HCT116 (cell line): ENCODE data around the gene ZNF227. TPM values are rescaled to one million over a fixed set of nuclear protein-coding genes. Genes with fewer than 3 reads are reported as not detected.

Experiments
- ATAC-seq: fragments of 200-7000 bp; cut with Tn5 transposase; 2 replicates; pipeline ENCODE4 v1.9.1; 2020; ENCODE audit warnings: mild to moderate bottlenecking, moderate library complexity
- Bru-seq: library from RNA; stranded (reverse); fragments of 400-500 nt; gene quantifications from one replicate; lab custom pipeline; 2021; lab: Mats Ljungman, UMichigan
- BruChase-seq, 2 experiments: library from RNA; stranded (reverse); fragments of 400-500 nt; gene quantifications; one replicate each; lab custom pipeline; 2021; lab: Mats Ljungman, UMichigan
- BruUV-seq: library from RNA; stranded (reverse); fragments of 400-500 nt; replicated peaks from 2 replicates; lab custom pipeline; 2021; lab: Mats Ljungman, UMichigan
- CTCF ChIA-PET: fragments of 300-600 bp; sonication (Branson Sonifier 250); formaldehyde crosslinking; loops from one replicate; lab custom pipeline; 2021; ENCODE audit warnings: antibody characterized with exemption; lab: Charles Lee
- POLR2A ChIA-PET: fragments of 300-600, 350-600 bp; sonication (Branson Sonifier 250); formaldehyde crosslinking; loops from one replicate; lab custom pipeline; 2021; ENCODE audit warnings: antibody characterized with exemption; lab: Charles Lee
- RAD21 ChIA-PET, 2 experiments: fragments of 300-600 bp; sonication (Branson Sonifier 250); formaldehyde crosslinking; loops; one replicate each; lab custom pipeline; 2023; ENCODE audit warnings: low total read pairs in 2 of 2; ENCODE audit not compliant: uncharacterized antibody in 2 of 2, unreplicated experiment in 2 of 2, low non-redundant PET in 1 of 2; lab: Charles Lee
- DNase-seq: peaks from one replicate; pipeline ENCODE4 v3.0.0-alpha.2; 2010; ENCODE audit warnings: low read depth, low spot score
- H2AFZ ChIP-seq: fragments of 200-600 bp; shearing (Covaris generic), sonication (generic); 2 replicates; pipeline ENCODE4 v1.6.1; 2017; ENCODE audit warnings: low read depth, mixed run types, mixed read lengths, antibody characterized with exemption, low read length; ENCODE audit not compliant: poor library complexity, severe bottlenecking
- H3K27ac ChIP-seq: 2 replicates; pipeline ENCODE4 v1.5.1; 2012; ENCODE audit warnings: low read depth, low read length
- H3K27me3 ChIP-seq: fragments of 200-600 bp; sonication (generic); 2 replicates; pipeline ENCODE4 v1.6.1; 2016; ENCODE audit warnings: mixed run types, low read length, mixed read lengths; ENCODE audit not compliant: insufficient read depth
- H3K36me3 ChIP-seq, 2 experiments: fragments of 200-500 bp in 1 of 2; fragments of 200-600 bp in 1 of 2; sonication (Bioruptor generic) in 1 of 2; sonication (generic) in 1 of 2; 2 replicates each; pipeline versions ENCODE4 v1.5.1 to v1.6.1; 2014 to 2016; ENCODE audit warnings: low read length in 2 of 2, inconsistent platforms in 1 of 2, mixed read lengths in 1 of 2, mixed run types in 1 of 2; ENCODE audit not compliant: insufficient read depth in 2 of 2, control insufficient read depth in 1 of 2
- H3K4me1 ChIP-seq, 2 experiments: fragments of 200-600 bp in 1 of 2; sonication (generic) in 1 of 2; 2 replicates each; pipeline versions ENCODE4 v1.5.1 to v1.6.1; 2012 to 2017; ENCODE audit warnings: low read length in 2 of 2, inconsistent platforms in 1 of 2, mild to moderate bottlenecking in 1 of 2, mixed read lengths in 1 of 2, mixed run types in 1 of 2, moderate library complexity in 1 of 2; ENCODE audit not compliant: insufficient read depth in 2 of 2, control insufficient read depth in 1 of 2
- H3K4me2 ChIP-seq: fragments of 200-600 bp; sonication (generic); 2 replicates; pipeline ENCODE4 v1.6.1; 2017; ENCODE audit warnings: mixed run types, low read length, mixed read lengths
- H3K4me3 ChIP-seq, 2 experiments: fragments of 200-600 bp in 1 of 2; sonication (generic) in 1 of 2; replicated peaks in 1 of 2; 2 replicates each; pipeline ENCODE4 v1.5.1; 2011 to 2016; ENCODE audit warnings: low read length in 2 of 2, control low read depth in 1 of 2, low read depth in 1 of 2, mild to moderate bottlenecking in 1 of 2, mixed read lengths in 1 of 2, mixed run types in 1 of 2
- H3K79me2 ChIP-seq: fragments of 200-600 bp; sonication (generic); 2 replicates; pipeline ENCODE4 v1.6.1; 2017; ENCODE audit warnings: mild to moderate bottlenecking, mixed run types, low read length, moderate library complexity, mixed read lengths; ENCODE audit not compliant: insufficient read depth
- H3K9ac ChIP-seq: fragments of 200-600 bp; sonication (generic); 2 replicates; pipeline ENCODE4 v1.6.1; 2016; ENCODE audit warnings: low read length, mixed read lengths
- H3K9me2 ChIP-seq: fragments of 200-600 bp; sonication (generic), shearing (Covaris generic); 2 replicates; pipeline ENCODE4 v1.6.1; 2017; ENCODE audit warnings: mixed run types, mild to moderate bottlenecking, moderate library complexity; ENCODE audit not compliant: insufficient read depth
- H3K9me3 ChIP-seq, 2 experiments: fragments of 200-500 bp in 1 of 2; fragments of 200-600 bp in 1 of 2; sonication (Bioruptor generic) in 1 of 2; sonication (generic) in 1 of 2; 2 replicates each; pipeline ENCODE4 v1.6.1; 2014 to 2017; ENCODE audit warnings: low read length in 2 of 2, mixed read lengths in 2 of 2, inconsistent platforms in 1 of 2, low read depth in 1 of 2, mild to moderate bottlenecking in 1 of 2, mixed run types in 1 of 2, moderate library complexity in 1 of 2; ENCODE audit not compliant: control insufficient read depth in 1 of 2, insufficient read depth in 1 of 2
- H4K20me1 ChIP-seq: fragments of 200-600 bp; sonication (generic), shearing (Covaris generic); 2 replicates; pipeline ENCODE4 v1.6.1; 2017; ENCODE audit warnings: mixed run types, mild to moderate bottlenecking, moderate library complexity; ENCODE audit not compliant: insufficient read depth
- CBX3 ChIP-seq: IDR thresholded peaks from 2 replicates; pipeline ENCODE4 v1.6.1; 2012; ENCODE audit warnings: low read depth
- CEBPB ChIP-seq: IDR thresholded peaks from 2 replicates; pipeline ENCODE4 v1.6.1; 2012; ENCODE audit warnings: low read depth
- EGR1 ChIP-seq: IDR thresholded peaks from 2 replicates; pipeline ENCODE4 v1.6.1; 2012; ENCODE audit warnings: low read depth
- ELF1 ChIP-seq: IDR thresholded peaks from 2 replicates; pipeline ENCODE4 v1.6.1; 2012; ENCODE audit warnings: low read depth, borderline replicate concordance
- EZH2 ChIP-seq: fragments of 200-600 bp; sonication (generic); IDR thresholded peaks from 2 replicates; pipeline ENCODE4 v1.6.1; 2017; ENCODE audit warnings: antibody characterized with exemption, mixed run types
- EZH2phosphoT487 ChIP-seq: fragments of 200-600 bp; IDR thresholded peaks from 2 replicates; pipeline ENCODE4 v1.6.1; 2018; ENCODE audit warnings: antibody characterized with exemption, borderline replicate concordance
- FOSL1 ChIP-seq: IDR thresholded peaks from 2 replicates; pipeline ENCODE4 v1.6.1; 2012; ENCODE audit warnings: low read depth
- JUND ChIP-seq: IDR thresholded peaks from 2 replicates; pipeline ENCODE4 v1.6.1; 2012
- POLR2A ChIP-seq: IDR thresholded peaks from 2 replicates; pipeline ENCODE4 v1.7.0; 2011; ENCODE audit warnings: borderline replicate concordance; ENCODE audit not compliant: insufficient read depth, insufficient read length; ENCODE audit errors: extremely low read depth
- POLR2AphosphoS5 ChIP-seq: IDR thresholded peaks from 2 replicates; pipeline ENCODE4 v1.6.1; 2011; ENCODE audit warnings: mild to moderate bottlenecking, low read depth, low read length, moderate library complexity
- RAD21 ChIP-seq: IDR thresholded peaks from 2 replicates; pipeline ENCODE4 v1.6.1; 2012; ENCODE audit warnings: low read depth, mild to moderate bottlenecking
- SIN3A ChIP-seq: IDR thresholded peaks from 2 replicates; pipeline ENCODE4 v1.6.1; 2012; ENCODE audit warnings: low read depth
- SP1 ChIP-seq: IDR thresholded peaks from 2 replicates; pipeline ENCODE4 v1.6.1; 2012; ENCODE audit warnings: low read depth
- SRF ChIP-seq: IDR thresholded peaks from 2 replicates; pipeline ENCODE4 v1.6.1; 2012; ENCODE audit warnings: low read depth
- TCF7L2 ChIP-seq: IDR thresholded peaks from 2 replicates; pipeline ENCODE4 v1.7.0; 2011; ENCODE audit warnings: borderline replicate concordance, inconsistent platforms; ENCODE audit not compliant: insufficient read depth, insufficient read length; ENCODE audit errors: extremely low read depth
- YY1 ChIP-seq: IDR thresholded peaks from 2 replicates; pipeline ENCODE4 v1.6.1; 2011; ENCODE audit warnings: low read length, low read depth, moderate library complexity, mild to moderate bottlenecking; ENCODE audit not compliant: insufficient replicate concordance; ENCODE audit errors: extremely low read depth
- ZBTB33 ChIP-seq: IDR thresholded peaks from 2 replicates; pipeline ENCODE4 v1.6.1; 2011; ENCODE audit warnings: mild to moderate bottlenecking, low read length, moderate library complexity; ENCODE audit not compliant: insufficient replicate concordance; ENCODE audit errors: extremely low read depth
- ZFX ChIP-seq: fragments of 450-650 bp; IDR thresholded peaks from 2 replicates; pipeline ENCODE4 v1.6.1; 2017
- ZNF274 ChIP-seq: fragments of 200-500 bp; sonication (Bioruptor generic); IDR thresholded peaks from 2 replicates; pipeline ENCODE4 v1.6.1; 2014; ENCODE audit warnings: mild to moderate bottlenecking, low read depth, low read length, inconsistent platforms
- intact Hi-C: fragments of 100-400 bp; cut with micrococcal nuclease; formaldehyde crosslinking; loops from 2 replicates; pipeline ENCODE4 v1.10.0; 2022
- long read RNA-seq: library from polyadenylated mRNA; unstranded; transcript quantifications from one replicate; pipeline ENCODE4 v2.0.0, GENCODE V29; 2021; ENCODE audit not compliant: unreplicated experiment
- polyA plus RNA-seq: library from polyadenylated mRNA; unstranded; fragments of >200 nt; gene quantifications from 2 replicates; pipeline ENCODE4 v1.2.1, GENCODE V29; 2012; ENCODE audit warnings: missing spikeins
- total RNA-seq: library from RNA; stranded (reverse); gene quantifications from one replicate; pipeline ENCODE4 v1.2.1, GENCODE V29; 2021; ENCODE audit not compliant: unreplicated experiment
- TF ChIP-seq, protein P1 (sequence below): IDR thresholded peaks from 2 replicates; pipeline ENCODE4 v1.6.1; 2012; ENCODE audit warnings: low read depth
- TF ChIP-seq, protein P2 (sequence below): IDR thresholded peaks from 2 replicates; pipeline ENCODE4 v1.6.1; 2012

The ZNF227 gene
- total RNA-seq (14.4 TPM), Bru-seq, nascent RNA (percentile 77 among the genes with signal in this experiment), BruChase-seq, experiment 1, labeled RNA remaining after a 6-hour chase (percentile 66 among the genes with signal in this experiment), BruChase-seq, experiment 2, labeled RNA remaining after a 2-hour chase (percentile 80 among the genes with signal in this experiment)
- polyA plus RNA-seq = 5.3 and 9.0 TPM in 2 replicates
- long read RNA-seq, transcript ZNF227-201 (6 exons, 3,043 nt) = major isoform, 7 of 15 reads
- long read RNA-seq, partial matches to known transcripts = 1 of 15 reads
- long read RNA-seq, other reads (novel, unspliced or antisense) = 6 of 15 reads

DNA sequence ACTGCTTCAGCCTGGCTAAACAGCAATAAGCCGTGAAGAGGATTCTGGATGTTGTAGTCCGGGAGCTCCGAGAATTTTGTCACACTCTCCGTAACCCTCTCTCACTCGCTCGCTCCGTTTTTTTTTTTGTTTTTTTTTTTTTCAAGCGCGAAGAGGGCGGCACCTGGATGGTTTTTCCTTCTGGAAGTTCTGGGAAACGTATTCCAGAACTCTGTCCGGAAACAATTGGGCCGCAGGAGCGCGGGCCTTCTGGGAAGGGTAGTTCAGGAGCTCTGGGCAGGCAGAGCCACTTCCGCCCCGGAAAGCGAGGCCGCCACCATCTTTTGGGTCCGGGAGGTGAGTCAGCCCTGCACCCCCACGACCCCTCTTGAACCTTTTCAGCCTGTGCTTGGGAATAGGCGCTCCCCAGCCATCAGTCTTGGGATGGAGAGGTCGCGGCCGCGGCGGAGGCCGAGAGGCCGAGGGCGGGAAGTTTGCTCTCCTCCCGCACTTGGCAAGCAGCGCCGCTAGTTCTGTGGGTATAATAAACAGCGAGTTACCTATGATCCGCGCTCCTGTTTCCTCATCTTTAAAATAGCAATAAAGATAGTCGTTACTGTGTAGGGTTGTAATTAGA, at the start of gene ZNF227:
Gene ZNF227, plus strand, starts transcription at position 283 of the 616 bp plus-strand sequence. CDS start 5,261 bp downstream, outside the sequence.
- no peaks in the 10 kb centered on the region for H3K27me3 ChIP-seq
- no TSS peak for BruUV-seq
- no peaks in the 10 kb centered on the region for H3K9me3 ChIP-seq
- peaks cover 4 to 5% of the 10 kb centered on the region in 2 experiments; a peak in 1 of 4 replicates for H3K4me1 ChIP-seq
- intact Hi-C loops = loop anchor here (2.0 to 5.0 kb wide), 2 partner anchors 90 to 100 kb away; partner anchors contain the start of gene ZNF225
- no peaks in the 10 kb centered on the region for H4K20me1 ChIP-seq
- H3K36me3 ChIP-seq = peaks cover 6 to 8% of the 10 kb centered on the region in 2 experiments; a peak in 3 of 4 replicates
- H3K79me2 ChIP-seq = peaks cover 23% of the 10 kb centered on the region
- peak within 1 kb of the TSS; percentile 47 for H3K27ac ChIP-seq
- ChIA-PET POLR2A (interaction anchor here (0.8 to 1.0 kb wide), 2 partner anchors 11 to 20 kb away, joined by 3 to 4 read pairs; no protein-coding TSS in a partner anchor), RAD21 (no interaction called here), CTCF (interaction anchor here (0.7 kb wide), 1 partner anchor 56 kb away, joined by 3 read pairs; no protein-coding TSS in a partner anchor)
- ATAC-seq = peak; percentile 96
- DNase-seq = peak; percentile 86
- H2AFZ ChIP-seq = peak within 1 kb of the TSS; percentile 51
- no peaks in the 10 kb centered on the region for H3K9me2 ChIP-seq
- peak within 1 kb of the TSS; percentile 85 for H3K4me3 ChIP-seq
- H3K9ac ChIP-seq = peak within 1 kb of the TSS; percentile 65
- H3K4me2 ChIP-seq = peak within 1 kb of the TSS; percentile 68
- TF ChIP-seq ZNF274 (no peak), EZH2 (no peak), POLR2AphosphoS5 (peak; percentile 78), EGR1 (peak; percentile 19; the same call in 1 of the 2 replicates), YY1 (peak; percentile 83), FOSL1 (0 out of 2 replicates have a peak, but pooled peaks have one; percentile 21), TCF7L2 (no peak), SIN3A (peak; percentile 60), CEBPB (no peak), EZH2phosphoT487 (no peak), ZFX (no peak), SP1 (no peak; the same call in 1 of the 2 replicates), SRF (0 out of 2 replicates have a peak, but pooled peaks have one; percentile 50), POLR2A (no peak), JUND (no peak; the same call in 1 of the 2 replicates), ELF1 (peak; percentile 76), RAD21 (no peak), ZBTB33 (no peak), CBX3 (no peak)
- TF ChIP-seq, protein P1, sequence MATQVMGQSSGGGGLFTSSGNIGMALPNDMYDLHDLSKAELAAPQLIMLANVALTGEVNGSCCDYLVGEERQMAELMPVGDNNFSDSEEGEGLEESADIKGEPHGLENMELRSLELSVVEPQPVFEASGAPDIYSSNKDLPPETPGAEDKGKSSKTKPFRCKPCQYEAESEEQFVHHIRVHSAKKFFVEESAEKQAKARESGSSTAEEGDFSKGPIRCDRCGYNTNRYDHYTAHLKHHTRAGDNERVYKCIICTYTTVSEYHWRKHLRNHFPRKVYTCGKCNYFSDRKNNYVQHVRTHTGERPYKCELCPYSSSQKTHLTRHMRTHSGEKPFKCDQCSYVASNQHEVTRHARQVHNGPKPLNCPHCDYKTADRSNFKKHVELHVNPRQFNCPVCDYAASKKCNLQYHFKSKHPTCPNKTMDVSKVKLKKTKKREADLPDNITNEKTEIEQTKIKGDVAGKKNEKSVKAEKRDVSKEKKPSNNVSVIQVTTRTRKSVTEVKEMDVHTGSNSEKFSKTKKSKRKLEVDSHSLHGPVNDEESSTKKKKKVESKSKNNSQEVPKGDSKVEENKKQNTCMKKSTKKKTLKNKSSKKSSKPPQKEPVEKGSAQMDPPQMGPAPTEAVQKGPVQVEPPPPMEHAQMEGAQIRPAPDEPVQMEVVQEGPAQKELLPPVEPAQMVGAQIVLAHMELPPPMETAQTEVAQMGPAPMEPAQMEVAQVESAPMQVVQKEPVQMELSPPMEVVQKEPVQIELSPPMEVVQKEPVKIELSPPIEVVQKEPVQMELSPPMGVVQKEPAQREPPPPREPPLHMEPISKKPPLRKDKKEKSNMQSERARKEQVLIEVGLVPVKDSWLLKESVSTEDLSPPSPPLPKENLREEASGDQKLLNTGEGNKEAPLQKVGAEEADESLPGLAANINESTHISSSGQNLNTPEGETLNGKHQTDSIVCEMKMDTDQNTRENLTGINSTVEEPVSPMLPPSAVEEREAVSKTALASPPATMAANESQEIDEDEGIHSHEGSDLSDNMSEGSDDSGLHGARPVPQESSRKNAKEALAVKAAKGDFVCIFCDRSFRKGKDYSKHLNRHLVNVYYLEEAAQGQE = no peak
- TF ChIP-seq, protein P2, sequence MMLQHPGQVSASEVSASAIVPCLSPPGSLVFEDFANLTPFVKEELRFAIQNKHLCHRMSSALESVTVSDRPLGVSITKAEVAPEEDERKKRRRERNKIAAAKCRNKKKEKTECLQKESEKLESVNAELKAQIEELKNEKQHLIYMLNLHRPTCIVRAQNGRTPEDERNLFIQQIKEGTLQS = no peak
